Measurements from ENCODE around the gene KLHL34. TPM values are rescaled to one million over a fixed set of nuclear protein-coding genes. Genes with fewer than 3 reads are reported as not detected.

Gene KLHL34
- total RNA-seq, 4 donors from 2014 or later: 0.20 to 3.7 (median 1.8) TPM

DNA sequence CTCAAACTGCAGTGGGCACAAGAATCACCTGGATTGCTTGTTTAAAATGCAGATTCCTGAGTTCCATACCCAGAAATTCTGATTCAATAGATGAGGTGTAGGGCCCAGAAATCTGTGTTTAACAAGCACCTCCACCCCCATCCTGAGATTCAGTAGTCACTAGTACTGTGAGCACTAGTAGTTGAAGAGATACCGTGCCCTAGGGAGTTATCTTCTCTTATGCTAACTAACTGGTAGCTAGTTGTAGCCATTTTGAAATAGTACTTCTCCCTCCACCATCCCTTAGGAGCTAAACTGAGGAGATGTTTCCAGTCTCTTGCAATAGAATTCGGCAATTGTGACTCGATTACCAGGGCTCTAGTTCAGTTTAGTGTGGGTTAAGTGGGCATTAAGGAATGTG lies 18.4 kb downstream of the KLHL34 start:
- H3K9me3 ChIP-seq: no peaks in the 10 kb centered on the region
- TF ChIP-seq POLR2A (IDR thresholded peaks at IDR 0.05) (no peak), POLR2AphosphoS5 (IDR thresholded peaks at IDR 0.05) (no peak), EP300 (IDR thresholded peaks at IDR 0.05; ENCODE audit: low read depth) (no peak)
- TF ChIP-seq, protein P1, sequence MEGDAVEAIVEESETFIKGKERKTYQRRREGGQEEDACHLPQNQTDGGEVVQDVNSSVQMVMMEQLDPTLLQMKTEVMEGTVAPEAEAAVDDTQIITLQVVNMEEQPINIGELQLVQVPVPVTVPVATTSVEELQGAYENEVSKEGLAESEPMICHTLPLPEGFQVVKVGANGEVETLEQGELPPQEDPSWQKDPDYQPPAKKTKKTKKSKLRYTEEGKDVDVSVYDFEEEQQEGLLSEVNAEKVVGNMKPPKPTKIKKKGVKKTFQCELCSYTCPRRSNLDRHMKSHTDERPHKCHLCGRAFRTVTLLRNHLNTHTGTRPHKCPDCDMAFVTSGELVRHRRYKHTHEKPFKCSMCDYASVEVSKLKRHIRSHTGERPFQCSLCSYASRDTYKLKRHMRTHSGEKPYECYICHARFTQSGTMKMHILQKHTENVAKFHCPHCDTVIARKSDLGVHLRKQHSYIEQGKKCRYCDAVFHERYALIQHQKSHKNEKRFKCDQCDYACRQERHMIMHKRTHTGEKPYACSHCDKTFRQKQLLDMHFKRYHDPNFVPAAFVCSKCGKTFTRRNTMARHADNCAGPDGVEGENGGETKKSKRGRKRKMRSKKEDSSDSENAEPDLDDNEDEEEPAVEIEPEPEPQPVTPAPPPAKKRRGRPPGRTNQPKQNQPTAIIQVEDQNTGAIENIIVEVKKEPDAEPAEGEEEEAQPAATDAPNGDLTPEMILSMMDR (IDR thresholded peaks at IDR 0.05): no peak
- no peaks in the 10 kb centered on the region for H3K4me1 ChIP-seq
- in situ Hi-C loops (cut with MboI; ENCODE audit: low pct_ligation_motif_present in 1 of 4, low pct_unique_long_range_greater_than_20kb in 1 of 4, low sequenced_read_pairs in 3 of 4) (no loop called here), intact Hi-C loops (cut with DNase I; ENCODE audit: low total_unique reads) (no loop called here)
- DNase-seq: no peak
- no peak overlapping the region for H3K27ac ChIP-seq
- no peak overlapping the region for H3K4me3 ChIP-seq
- H3K27me3 ChIP-seq: no peaks in the 10 kb centered on the region
- WGBS, 2 donors (ENCODE audit: low coverage in 1 of 2): 76% methylated on average over 3 of the region's 3 CpGs; no CpG with 5 or more reads in 1 of the 2 donors
- H3K36me3 ChIP-seq: no peaks in the 10 kb centered on the region

DNA sequence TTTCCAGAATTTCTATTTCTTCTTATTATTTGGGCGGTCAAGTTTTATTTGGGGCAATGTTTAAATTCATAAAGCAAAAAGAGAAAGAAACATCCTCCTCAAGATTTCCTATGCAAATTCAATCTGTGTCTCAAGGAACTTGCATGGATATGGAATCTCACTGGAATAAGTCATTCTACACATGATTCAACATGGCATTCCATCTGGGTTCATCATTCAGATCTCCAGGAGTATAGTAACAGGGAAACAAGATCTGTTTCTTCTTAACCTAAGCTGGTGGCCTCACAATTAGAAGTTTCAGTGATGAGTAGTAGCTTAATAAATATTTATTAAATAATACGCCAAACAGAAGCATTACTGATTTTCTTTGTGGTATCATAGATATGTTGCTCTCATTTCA lies 19.8 kb downstream of the KLHL34 start:
- Histone ChIP-seq H3K9me3 (no peaks in the 10 kb centered on the region), H3K27me3 (no peaks in the 10 kb centered on the region), H3K27ac (no peak overlapping the region), H3K36me3 (no peaks in the 10 kb centered on the region), H3K4me1 (no peaks in the 10 kb centered on the region), H3K4me3 (no peak overlapping the region)
- 86 to 92% methylated on average over 2 of the region's 2 CpGs for WGBS, 2 donors (ENCODE audit: low coverage in 1 of 2)
- DNase-seq: no peak
- intact Hi-C loops (cut with DNase I; ENCODE audit: low total_unique reads): no loop called here
- in situ Hi-C loops (cut with MboI; ENCODE audit: low pct_ligation_motif_present in 1 of 4, low pct_unique_long_range_greater_than_20kb in 1 of 4, low sequenced_read_pairs in 3 of 4): no loop called here
- TF ChIP-seq, protein P1 (IDR thresholded peaks at IDR 0.05): no peak

DNA sequence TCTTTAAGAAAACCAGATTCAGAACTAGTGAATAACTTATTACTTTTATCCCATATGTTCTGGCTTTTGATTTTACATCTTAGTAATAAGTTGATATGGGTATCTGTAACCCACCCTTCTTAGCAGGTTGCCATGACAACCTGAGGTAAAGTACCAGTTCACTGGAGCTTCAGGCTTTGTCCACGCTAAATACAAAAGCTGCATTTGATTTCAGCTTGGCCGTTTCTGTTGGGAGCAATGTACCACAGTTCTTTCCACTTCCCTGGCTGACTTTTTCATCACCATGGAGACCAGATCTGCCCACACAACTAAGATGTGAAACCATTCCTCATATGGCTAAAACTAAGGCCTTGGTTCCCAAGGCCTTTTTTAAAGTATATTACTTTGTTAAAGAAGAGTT lies 26.1 kb downstream of the KLHL34 start:
- WGBS, 2 donors (ENCODE audit: low coverage in 1 of 2): 52 to 61% methylated on average over 2 of the region's 2 CpGs

DNA sequence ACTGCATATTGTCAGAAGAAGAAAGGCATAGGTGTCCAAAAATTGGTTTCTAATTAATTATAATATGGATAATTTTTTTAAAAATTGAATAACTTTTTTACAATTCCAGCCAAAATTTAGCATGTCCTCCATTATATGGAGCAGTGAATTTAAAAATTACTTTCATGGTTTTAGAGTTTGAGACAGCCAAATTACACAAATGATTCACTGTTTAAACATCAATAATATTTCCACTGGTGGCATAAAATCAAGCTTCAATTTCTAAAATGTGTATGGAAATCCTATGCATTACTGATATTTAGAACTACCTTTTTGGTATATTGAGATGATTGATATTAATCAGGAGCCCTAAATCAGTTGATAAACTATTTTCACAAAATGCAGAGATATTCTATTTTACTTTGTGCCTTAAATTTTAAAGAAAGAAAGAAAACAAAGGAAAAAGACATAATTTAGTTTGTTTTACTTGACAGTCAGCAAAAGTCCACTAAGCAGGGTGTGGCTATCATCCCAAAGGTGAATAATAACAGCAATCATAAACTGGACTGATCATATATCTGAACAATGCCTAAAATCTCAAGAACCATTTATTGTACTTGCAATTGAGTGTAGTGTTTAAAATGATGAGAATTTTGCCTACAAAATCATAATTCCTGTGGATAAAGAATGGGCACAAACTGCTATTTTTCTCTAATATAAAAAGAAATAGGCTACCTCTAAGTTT lies 34.2 kb downstream of the KLHL34 start:
- Histone ChIP-seq H3K27ac (no peak overlapping the region), H3K27me3 (no peaks in the 10 kb centered on the region), H3K4me1 (no peaks in the 10 kb centered on the region), H3K36me3 (no peaks in the 10 kb centered on the region), H3K4me3 (no peak overlapping the region), H3K9me3 (no peaks in the 10 kb centered on the region)
- DNase-seq: no peak
- intact Hi-C loops (cut with DNase I; ENCODE audit: low total_unique reads): no loop called here
- TF ChIP-seq, protein P1 (IDR thresholded peaks at IDR 0.05): no peak
- no peak for TF ChIP-seq POLR2A (IDR thresholded peaks at IDR 0.05)
- in situ Hi-C loops (cut with MboI; ENCODE audit: low pct_ligation_motif_present in 1 of 4, low pct_unique_long_range_greater_than_20kb in 1 of 4, low sequenced_read_pairs in 3 of 4): no loop called here

More for the DNA sequence above, 26.1 kb downstream of the KLHL34 start:
- Histone ChIP-seq H3K4me1 (no peaks in the 10 kb centered on the region), H3K9me3 (no peaks in the 10 kb centered on the region), H3K27me3 (no peaks in the 10 kb centered on the region), H3K4me3 (no peak overlapping the region), H3K36me3 (no peaks in the 10 kb centered on the region), H3K27ac (no peak overlapping the region)
- no peak for DNase-seq
- TF ChIP-seq POLR2A (IDR thresholded peaks at IDR 0.05): no peak
- TF ChIP-seq, protein P1 (IDR thresholded peaks at IDR 0.05): no peak
- intact Hi-C loops (cut with DNase I; ENCODE audit: low total_unique reads): no loop called here
- in situ Hi-C loops (cut with MboI; ENCODE audit: low pct_ligation_motif_present in 1 of 4, low pct_unique_long_range_greater_than_20kb in 1 of 4, low sequenced_read_pairs in 3 of 4): no loop called here
